Esophagus squamous epithelium (tissue), 5 donors: ENCODE measurements around the gene TFCP2L1. TPM values are rescaled to one million over a fixed set of nuclear protein-coding genes. Genes with fewer than 3 reads are reported as not detected.
"Not testable (repeated sequence)": the region's sequence is repeated elsewhere in the genome, so short reads cannot be mapped to it uniquely, and the experiment has no call there.

Source experiments
- DNase-seq: peaks from one replicate; lab custom pipeline; 2025; lab: John Stamatoyannopoulos, UW
- H3K27ac ChIP-seq, 4 donors: fragments of 200-600 bp; sonication (generic); one replicate each; pipeline ENCODE4 v1.5.1; 2016 to 2019; ENCODE audit warnings: mild to moderate bottlenecking in 1 of 4
- H3K27me3 ChIP-seq, 4 donors: fragments of 200-600 bp; sonication (generic); 1 replicate in 3 of 4; 2 replicates in 1 of 4; pipeline versions ENCODE4 v1.5.1 to v1.6.0; 2017 to 2021; ENCODE audit warnings: antibody characterized with exemption in 1 of 4
- H3K36me3 ChIP-seq, 3 donors: fragments of 200-600 bp; sonication (generic); one replicate each; pipeline ENCODE4 v1.5.1; 2016 to 2019
- H3K4me1 ChIP-seq, 3 donors: fragments of 200-600 bp; sonication (generic); one replicate each; pipeline ENCODE4 v1.5.1; 2017 to 2019
- H3K4me3 ChIP-seq, 4 donors: fragments of 200-600 bp; sonication (generic); 1 replicate in 3 of 4; 2 replicates in 1 of 4; pipeline ENCODE4 v1.5.1; 2016 to 2019; ENCODE audit warnings: mild to moderate bottlenecking in 2 of 4, moderate library complexity in 1 of 4
- H3K9me3 ChIP-seq, 3 donors: fragments of 200-600 bp; sonication (generic); one replicate each; pipeline ENCODE4 v1.5.1; 2016 to 2019
- POLR2A ChIP-seq, 4 donors: fragments of 450-650 bp; IDR thresholded peaks; one replicate each; pipeline ENCODE4 v1.6.1; 2017; ENCODE audit warnings: antibody characterized with exemption in 4 of 4, mild to moderate bottlenecking in 4 of 4, moderate library complexity in 3 of 4
- WGBS, 2 donors: methylation state at CpG; one replicate each; pipeline ENCODE4 v1.1.5; 2018; 5-methylcytosine and 5-hydroxymethylcytosine counted together
- intact Hi-C: fragments of 100-400 bp; cut with DNase I; formaldehyde crosslinking; loops from one replicate; pipeline ENCODE4 v1.15.0; 2022
- total RNA-seq, 4 donors: library from RNA; depleted of rRNA; stranded (reverse); fragments of >200 nt; gene quantifications; one replicate each; pipeline ENCODE4 v1.1.0, GENCODE V29; 2016
- TF ChIP-seq, protein P1 (sequence below), 6 experiments: fragments of 450-650 bp in 4 of 6; fragments of 200-600 bp in 2 of 6; sonication (generic) in 2 of 6; IDR thresholded peaks; one replicate each; pipeline ENCODE4 v1.5.1; 2016 to 2019; ENCODE audit warnings: antibody characterized with exemption in 6 of 6, mild to moderate bottlenecking in 4 of 6, moderate library complexity in 4 of 6
- donor health status: DM: yes; HTN: yes; CAD: no.

The TFCP2L1 gene
- total RNA-seq, 4 donors from 2014 or later, result 17.9 to 39.7 (median 24.0) TPM

DNA sequence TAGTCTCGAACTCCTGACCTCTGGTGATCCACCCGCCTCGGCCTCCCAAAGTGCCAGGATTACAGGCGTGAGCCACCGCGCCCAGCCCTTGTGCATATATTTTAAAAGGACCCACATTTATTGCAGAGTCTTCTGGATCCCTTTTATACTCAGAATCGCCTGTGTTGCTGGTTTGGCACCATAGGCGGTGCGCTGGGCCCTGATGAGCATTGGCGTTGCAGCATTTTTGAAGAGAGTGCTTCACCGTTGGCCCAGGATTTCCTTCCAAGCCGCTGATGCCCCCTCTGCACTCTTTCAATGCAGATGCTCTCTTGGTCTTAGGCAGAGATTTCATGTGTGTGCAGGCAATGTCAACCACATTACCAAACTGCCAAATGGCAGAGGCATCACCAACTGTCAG is 13.5 kb upstream of the TFCP2L1 start:
- TF ChIP-seq, protein P1, sequence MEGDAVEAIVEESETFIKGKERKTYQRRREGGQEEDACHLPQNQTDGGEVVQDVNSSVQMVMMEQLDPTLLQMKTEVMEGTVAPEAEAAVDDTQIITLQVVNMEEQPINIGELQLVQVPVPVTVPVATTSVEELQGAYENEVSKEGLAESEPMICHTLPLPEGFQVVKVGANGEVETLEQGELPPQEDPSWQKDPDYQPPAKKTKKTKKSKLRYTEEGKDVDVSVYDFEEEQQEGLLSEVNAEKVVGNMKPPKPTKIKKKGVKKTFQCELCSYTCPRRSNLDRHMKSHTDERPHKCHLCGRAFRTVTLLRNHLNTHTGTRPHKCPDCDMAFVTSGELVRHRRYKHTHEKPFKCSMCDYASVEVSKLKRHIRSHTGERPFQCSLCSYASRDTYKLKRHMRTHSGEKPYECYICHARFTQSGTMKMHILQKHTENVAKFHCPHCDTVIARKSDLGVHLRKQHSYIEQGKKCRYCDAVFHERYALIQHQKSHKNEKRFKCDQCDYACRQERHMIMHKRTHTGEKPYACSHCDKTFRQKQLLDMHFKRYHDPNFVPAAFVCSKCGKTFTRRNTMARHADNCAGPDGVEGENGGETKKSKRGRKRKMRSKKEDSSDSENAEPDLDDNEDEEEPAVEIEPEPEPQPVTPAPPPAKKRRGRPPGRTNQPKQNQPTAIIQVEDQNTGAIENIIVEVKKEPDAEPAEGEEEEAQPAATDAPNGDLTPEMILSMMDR (IDR thresholded peaks at IDR 0.05), result no peak
- no peak for TF ChIP-seq POLR2A (IDR thresholded peaks at IDR 0.05)
- H3K36me3 ChIP-seq, result no peaks in the 10 kb centered on the region
- H3K27me3 ChIP-seq, result peaks cover 0 to 12% (median 0%) of the 10 kb centered on the region in 4 donors
- intact Hi-C loops, result no loop called here
- H3K4me1 ChIP-seq, result no peaks in the 10 kb centered on the region
- no peak overlapping the region for H3K4me3 ChIP-seq
- H3K9me3 ChIP-seq, result no peaks in the 10 kb centered on the region
- no peak for DNase-seq
- WGBS, 2 donors, result 88 to 96% methylated on average over 6 to 12 of the region's 12 CpGs
- H3K27ac ChIP-seq, result no peak overlapping the region

DNA sequence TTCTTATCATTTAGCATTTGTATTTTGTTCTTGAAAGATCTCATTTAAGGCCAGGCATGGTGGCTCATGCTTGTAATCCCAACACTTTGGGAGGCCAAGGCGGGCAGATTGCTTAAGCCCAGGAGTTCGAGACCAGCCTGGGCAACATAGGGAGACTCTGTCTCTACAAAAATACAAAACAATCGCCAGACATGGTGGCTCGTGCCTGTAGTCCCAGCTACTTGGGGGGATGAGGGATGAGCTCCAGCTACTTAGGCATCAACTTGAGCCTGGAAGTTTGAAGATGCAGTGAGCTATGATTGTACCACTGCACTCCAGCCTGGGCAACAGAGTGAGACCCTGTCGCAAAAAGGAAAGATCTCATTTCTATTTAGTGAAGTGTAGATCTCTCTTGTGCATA is 12.9 kb upstream of the TFCP2L1 start:
- peaks cover 0 to 12% (median 0%) of the 10 kb centered on the region in 4 donors for H3K27me3 ChIP-seq
- DNase-seq, H3K9me3 ChIP-seq, H3K36me3 ChIP-seq, H3K27ac ChIP-seq, H3K4me1 ChIP-seq, intact Hi-C loops, H3K4me3 ChIP-seq: not testable (repeated sequence)
- WGBS, 2 donors, result 79 to 82% methylated on average over 5 of the region's 5 CpGs

DNA sequence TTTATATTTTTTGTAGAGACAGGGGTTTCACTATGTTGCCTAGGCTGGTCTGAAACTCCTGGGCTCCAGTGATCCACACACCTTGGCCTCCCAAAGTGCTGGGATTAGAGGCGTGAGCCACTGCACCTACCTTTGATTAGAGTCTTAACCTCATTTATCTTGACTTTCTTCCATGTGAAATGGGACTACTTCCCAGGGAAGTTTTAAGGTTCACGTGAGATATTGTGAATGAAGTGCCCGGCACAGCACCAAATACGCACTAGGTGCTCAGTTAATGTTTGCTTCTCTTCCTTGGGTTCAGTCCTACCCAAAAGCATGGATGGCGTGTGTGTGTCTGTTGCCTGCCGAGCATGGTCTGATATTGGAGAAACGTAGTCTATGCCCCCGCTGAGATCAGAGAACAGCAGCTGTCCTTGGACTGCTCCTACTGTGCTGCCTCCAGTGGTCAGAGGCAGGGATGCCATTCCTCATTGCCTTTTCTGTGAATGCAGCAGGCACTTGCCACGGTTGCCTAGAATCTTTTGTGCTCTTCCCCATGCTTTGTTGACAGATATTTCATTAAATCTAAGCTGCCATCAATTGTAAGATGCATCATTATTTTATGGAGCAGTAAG is 12.3 kb upstream of the TFCP2L1 start:
- H3K27me3 ChIP-seq, result peaks cover 0 to 12% (median 0%) of the 10 kb centered on the region in 4 donors
- intact Hi-C loops, result no loop called here
- 52 to 56% methylated on average over 9 of the region's 9 CpGs for WGBS, 2 donors
- H3K4me3 ChIP-seq, result no peak overlapping the region
- H3K27ac ChIP-seq, result no peak overlapping the region
- H3K4me1 ChIP-seq, result no peaks in the 10 kb centered on the region
- H3K36me3 ChIP-seq, result no peaks in the 10 kb centered on the region
- no peaks in the 10 kb centered on the region for H3K9me3 ChIP-seq
- TF ChIP-seq, protein P1 (IDR thresholded peaks at IDR 0.05), result peak in 4 of 6 experiments; percentile 38 to 67 (median 44)
- TF ChIP-seq POLR2A (IDR thresholded peaks at IDR 0.05), result no peak
- no peak for DNase-seq

DNA sequence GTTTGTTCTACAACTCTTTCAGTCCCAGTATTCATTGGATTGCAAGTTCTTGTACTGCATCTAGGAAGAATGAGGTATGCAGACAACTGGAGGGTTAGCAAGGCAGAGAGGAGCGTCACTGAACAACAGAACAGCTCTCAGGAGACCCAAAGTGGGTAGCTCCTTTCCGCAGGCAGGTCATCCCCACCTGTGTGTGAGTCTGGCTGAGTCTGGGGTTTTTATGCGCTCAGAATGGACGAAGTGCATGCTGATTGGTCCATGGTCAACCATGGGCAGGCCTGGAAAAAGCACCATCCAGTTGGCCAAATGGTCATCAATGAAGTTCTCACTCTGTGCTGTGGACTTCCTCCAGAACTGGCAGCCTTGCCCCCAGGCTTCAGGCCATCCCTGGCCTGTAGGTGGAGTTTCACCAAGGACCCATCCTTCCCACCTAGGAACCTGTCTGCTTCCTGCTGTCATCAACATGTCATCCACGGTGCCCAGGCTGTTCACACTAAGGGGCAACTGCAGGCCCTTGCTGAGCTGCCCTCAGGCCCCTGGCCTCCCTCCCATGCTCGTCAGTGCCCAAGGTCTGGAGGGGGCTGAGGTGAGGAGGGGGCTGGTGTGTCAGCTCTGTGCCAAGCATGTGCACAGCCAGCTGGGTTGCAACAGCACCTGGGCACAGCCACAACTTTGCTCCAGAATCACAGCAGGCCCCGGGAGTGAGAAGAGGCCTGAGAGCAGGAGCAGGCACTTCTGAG is 11.1 kb upstream of the TFCP2L1 start:
- H3K36me3 ChIP-seq, result no peaks in the 10 kb centered on the region
- no peak for DNase-seq
- peaks cover 0 to 9% (median 0%) of the 10 kb centered on the region in 4 donors for H3K27me3 ChIP-seq
- intact Hi-C loops, result no loop called here
- H3K27ac ChIP-seq, result no peak overlapping the region
- no peak overlapping the region for H3K4me3 ChIP-seq
- TF ChIP-seq POLR2A (IDR thresholded peaks at IDR 0.05), result no peak
- TF ChIP-seq, protein P1 (IDR thresholded peaks at IDR 0.05), result no peak
- no peaks in the 10 kb centered on the region for H3K4me1 ChIP-seq
- WGBS, 2 donors, result 100% methylated on average over 4 of the region's 7 CpGs; no CpG with 5 or more reads in 1 of the 2 donors
- no peaks in the 10 kb centered on the region for H3K9me3 ChIP-seq

DNA sequence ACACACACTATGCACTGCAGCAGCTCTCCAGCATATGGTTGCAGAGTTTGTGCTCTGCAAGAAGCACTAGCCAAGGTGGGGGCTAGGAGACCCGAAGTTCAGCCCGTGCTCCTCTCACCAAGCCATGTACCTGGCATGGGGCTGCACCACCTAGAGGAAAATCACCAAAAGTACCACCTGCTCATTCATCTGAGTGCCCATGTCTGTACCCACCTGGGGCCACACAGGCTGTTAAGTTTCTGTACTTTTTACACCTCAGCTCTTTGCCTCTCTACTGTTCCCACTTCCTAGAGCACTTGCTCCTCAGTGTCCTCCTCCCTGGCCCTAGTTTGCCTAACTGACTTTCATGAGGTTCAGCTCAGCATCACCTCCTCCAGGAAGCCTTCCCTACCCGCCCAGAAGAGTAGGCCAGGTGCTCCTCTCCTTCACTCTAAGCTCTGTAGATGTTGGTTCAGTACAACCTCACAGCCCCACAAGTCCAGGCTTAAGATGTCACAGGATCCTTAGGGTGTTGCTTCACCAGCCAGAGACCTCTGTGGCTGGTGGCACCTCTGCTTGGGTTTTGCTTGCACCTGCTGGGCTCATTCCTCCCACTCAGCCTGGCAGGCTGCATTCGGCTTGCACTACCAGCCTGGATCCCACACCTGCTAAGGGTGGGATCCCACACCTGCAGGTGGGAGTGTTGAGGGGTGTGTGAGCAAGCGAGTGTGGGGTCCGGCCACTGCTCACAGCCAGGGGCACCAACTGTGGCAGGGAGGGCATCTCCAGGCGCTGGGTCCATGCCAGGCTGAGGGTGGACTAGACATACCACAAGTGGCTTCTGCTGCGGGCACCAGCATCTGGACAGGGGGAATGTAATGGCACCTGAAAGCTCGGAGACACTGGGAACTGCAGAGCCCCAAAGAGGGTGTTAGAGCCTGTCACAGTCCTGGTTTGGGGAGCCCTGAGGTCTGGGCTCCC is 10.2 kb upstream of the TFCP2L1 start:
- WGBS, 2 donors, result 71 to 86% methylated on average over 5 of the region's 9 CpGs
- intact Hi-C loops, result no loop called here
- no peak for DNase-seq

More for the DNA sequence above, 10.2 kb upstream of the TFCP2L1 start:
- H3K27ac ChIP-seq, result no peak overlapping the region
- TF ChIP-seq POLR2A (IDR thresholded peaks at IDR 0.05), result no peak
- TF ChIP-seq, protein P1 (IDR thresholded peaks at IDR 0.05), result no peak
- no peak overlapping the region for H3K4me3 ChIP-seq
- H3K36me3 ChIP-seq, result no peaks in the 10 kb centered on the region
- H3K9me3 ChIP-seq, result no peaks in the 10 kb centered on the region
- H3K4me1 ChIP-seq, result no peaks in the 10 kb centered on the region
- H3K27me3 ChIP-seq, result no peaks in the 10 kb centered on the region
